ENCODE data around the gene RSL24D1.

RSL24D1 gene

DNA sequence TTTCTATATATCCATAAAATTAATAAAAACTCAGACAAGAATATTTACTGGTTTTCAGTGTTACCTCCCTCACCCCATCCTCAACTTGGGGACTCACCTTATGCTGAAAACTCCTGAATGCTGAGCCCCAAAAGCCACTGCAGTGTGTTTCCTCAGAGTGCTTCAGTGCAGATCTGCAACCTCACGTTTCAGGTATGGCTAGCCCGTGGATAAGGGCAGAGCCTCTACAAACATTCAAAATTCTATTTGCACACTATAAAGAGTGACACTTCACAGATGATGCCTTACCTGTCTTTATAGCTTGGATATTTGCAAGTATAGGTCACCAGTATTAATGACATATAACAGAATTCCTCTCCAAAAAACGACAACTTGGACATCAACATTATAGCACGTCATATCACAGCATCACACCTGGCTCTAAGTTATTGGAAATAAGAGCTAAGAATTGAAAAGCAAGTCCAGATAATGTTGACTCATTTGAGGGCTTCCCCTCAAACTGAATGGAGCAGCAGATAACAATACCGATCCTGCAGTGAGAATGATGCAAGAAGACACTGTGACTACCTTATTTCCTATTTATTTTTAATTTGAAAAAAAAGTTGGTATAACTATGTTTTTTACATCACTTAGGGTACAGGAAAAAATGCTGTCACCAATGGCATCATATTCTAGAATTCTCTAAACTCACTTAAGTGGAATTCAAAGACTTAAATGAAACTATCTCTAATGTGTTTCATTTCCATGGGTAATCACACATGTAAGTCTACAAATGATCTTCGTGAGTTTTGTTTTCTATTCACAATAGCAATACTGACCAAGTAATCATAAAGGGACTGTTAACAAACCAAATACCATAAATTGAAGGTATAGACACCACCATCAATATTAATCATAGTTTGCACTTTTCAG is 40.7 kb upstream of the RSL24D1 start:
- TF ChIP-seq, protein P1, sequence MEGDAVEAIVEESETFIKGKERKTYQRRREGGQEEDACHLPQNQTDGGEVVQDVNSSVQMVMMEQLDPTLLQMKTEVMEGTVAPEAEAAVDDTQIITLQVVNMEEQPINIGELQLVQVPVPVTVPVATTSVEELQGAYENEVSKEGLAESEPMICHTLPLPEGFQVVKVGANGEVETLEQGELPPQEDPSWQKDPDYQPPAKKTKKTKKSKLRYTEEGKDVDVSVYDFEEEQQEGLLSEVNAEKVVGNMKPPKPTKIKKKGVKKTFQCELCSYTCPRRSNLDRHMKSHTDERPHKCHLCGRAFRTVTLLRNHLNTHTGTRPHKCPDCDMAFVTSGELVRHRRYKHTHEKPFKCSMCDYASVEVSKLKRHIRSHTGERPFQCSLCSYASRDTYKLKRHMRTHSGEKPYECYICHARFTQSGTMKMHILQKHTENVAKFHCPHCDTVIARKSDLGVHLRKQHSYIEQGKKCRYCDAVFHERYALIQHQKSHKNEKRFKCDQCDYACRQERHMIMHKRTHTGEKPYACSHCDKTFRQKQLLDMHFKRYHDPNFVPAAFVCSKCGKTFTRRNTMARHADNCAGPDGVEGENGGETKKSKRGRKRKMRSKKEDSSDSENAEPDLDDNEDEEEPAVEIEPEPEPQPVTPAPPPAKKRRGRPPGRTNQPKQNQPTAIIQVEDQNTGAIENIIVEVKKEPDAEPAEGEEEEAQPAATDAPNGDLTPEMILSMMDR (IDR thresholded peaks at IDR 0.05): no peak

DNA sequence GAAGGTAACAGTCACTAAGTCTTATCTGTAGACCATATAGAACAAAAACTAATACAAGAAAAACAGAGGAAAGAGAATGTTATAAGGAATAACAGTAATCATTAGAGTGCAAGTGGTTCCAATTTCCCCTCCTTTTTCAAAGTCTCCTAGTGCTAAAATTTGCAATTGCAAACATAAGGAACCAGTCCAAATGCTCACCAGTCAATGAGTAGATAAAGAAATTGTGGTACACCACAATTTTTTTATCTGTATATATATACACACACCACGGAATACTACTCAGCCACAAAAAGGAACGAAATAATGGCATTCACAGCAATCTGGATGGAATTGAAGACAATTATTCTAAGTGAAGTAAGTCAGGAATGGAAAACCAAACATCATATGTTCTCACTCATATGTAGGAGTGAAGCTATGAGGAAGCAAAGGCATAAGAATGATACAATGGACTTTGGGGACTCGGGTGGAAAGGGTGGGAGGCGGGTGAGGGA is 38.9 kb upstream of the RSL24D1 start:
- TF ChIP-seq, protein P1 (IDR thresholded peaks at IDR 0.05): no peak

- TF ChIP-seq, protein P1 (IDR thresholded peaks at IDR 0.05): no peak
Measured at GRCh38 chr15:55234800-55235104, 38.0 kb upstream of the RSL24D1 start.

GRCh38 chr15:55234104-55234799 is 37.5 kb upstream of the RSL24D1 start:
- TF ChIP-seq, protein P1 (IDR thresholded peaks at IDR 0.05): no peak

DNA sequence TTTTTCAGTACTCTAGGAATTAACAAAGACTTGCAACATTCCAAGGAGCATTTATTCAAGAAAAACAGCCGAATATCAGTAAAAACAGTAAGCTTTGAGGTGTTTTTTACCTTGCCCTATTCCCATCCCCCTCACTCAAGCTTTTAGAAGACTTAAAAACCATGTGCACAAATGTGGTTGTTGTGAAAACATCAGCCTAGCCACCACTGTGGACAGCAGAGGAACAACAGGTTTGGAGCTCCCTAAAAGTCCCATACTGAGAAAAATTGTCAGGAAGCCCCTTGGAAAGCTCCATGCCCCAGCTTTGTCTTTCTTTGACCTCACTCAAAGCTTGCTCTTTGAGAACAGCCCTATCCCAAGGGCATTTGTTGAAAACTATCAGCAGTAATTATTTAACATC is 34.7 kb upstream of the RSL24D1 start:
- TF ChIP-seq, protein P1 (IDR thresholded peaks at IDR 0.05): no peak

DNA sequence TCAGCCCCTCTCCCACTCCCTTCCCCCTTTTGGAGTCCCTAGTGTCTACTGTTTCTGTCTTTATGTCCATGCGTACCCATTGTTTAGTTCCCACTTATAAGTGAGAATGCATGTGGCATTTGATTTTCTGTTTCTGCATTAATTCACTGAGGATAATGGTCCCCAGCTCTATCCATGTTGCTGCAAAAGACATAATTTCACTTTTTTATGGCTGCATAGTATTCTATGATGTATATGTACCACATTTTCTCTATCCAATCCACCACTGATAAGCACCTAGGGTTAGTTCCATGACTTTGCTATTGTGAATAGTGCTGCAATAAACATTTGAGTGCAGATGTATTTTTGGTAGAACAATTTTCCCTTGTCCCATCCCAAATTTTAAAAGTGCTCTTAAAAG is 34.2 kb upstream of the RSL24D1 start:
- TF ChIP-seq, protein P1 (IDR thresholded peaks at IDR 0.05): no peak

DNA sequence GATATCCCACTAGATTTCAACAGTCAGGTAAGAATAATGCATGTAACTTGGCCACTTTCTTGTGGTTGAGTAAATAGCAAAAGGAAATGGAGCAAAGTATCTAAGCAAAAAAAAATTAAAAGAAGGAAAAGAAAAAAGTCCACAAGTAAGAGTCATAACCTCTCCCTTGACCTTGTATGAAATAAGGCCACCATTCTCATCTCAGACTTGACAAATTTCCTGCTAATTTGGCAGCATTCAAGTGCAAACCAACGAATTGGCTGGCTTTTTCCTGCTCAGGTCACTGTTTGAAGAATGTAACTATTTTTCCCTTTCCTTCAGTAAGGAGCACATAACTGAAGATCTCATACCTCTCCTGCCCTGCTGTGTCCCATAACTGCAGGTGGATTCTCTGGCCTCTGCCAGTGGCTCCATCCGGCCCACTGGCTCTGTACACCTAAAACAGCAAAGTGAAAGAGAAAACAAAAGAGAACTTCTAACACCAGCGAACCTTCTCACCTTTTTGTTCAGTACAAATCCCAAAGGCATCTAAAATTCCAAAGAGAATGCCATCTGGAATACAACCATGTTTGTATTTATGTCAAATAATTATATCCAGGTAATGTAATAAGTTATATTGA is 33.4 kb upstream of the RSL24D1 start:
- TF ChIP-seq, protein P1 (IDR thresholded peaks at IDR 0.05): no peak

Data from LNCAP (cell line).